Stimulated activated CD8-positive, alpha-beta memory T cell treated with anti-CD3 and anti-CD28 coated beads, Interleukin-7, amount 100 ng/mL, for 4 hours (primary cell): ENCODE data around the gene DCLK2.
"Not testable (repeated sequence)": the region's sequence is repeated elsewhere in the genome, so short reads cannot be mapped to it uniquely, and the experiment has no call there.

Source experiments
- DNase-seq, 2 donors: peaks; one replicate each; pipeline ENCODE4 v3.0.0-alpha.2; 2020; ENCODE audit warnings: low read depth in 2 of 2

Gene DCLK2

GRCh38 chr4:150152766-150153165 lies 74.5 kb downstream of the DCLK2 start:
- no peak for DNase-seq

- no peak for DNase-seq
Observed at GRCh38 chr4:150155391-150155790, 77.1 kb downstream of the DCLK2 start.

DNA sequence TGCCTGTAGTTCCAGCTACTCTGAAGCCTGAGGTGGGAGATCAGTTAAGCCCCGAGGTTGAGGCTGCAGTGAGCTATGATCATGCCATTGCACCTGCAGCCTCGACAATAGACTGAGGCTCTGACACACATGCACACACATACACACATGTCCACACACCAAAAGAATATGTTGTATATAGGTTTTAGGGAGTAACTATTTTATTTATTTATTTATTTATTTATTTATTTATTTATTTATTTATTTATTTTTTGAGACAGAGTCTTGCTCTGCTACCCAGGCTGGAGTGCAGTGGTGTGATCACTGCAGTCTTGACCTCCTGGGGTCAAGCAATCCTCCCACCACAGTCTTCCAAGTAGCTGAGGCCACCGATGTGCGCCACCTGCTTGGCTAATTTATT lies 78.3 kb downstream of the DCLK2 start:
- DNase-seq: no peak

GRCh38 chr4:150158041-150158440 lies 79.8 kb downstream of the DCLK2 start:
- DNase-seq: no peak

DNA sequence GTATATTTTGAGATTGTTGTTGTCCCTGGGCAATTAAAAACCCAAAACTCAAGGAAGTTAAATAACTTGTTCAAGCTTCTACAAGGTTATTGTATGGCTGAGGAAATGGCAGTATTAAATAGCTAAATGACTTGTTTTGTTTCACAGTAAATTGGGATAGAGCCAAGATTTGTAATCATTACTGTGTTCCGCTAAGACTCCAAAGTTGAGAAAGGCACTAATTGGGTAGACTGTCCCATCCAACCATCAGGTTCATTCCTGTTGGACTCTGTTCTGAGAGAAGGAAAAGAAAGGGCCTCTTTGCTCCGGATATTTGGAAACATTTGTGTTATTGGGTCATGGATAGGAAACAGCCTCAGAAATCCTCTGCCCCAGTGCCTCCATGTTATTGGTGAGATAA lies 82.2 kb downstream of the DCLK2 start:
- DNase-seq: no peak

- no peak for DNase-seq
Observed at GRCh38 chr4:150161109-150161508, 82.9 kb downstream of the DCLK2 start.

DNA sequence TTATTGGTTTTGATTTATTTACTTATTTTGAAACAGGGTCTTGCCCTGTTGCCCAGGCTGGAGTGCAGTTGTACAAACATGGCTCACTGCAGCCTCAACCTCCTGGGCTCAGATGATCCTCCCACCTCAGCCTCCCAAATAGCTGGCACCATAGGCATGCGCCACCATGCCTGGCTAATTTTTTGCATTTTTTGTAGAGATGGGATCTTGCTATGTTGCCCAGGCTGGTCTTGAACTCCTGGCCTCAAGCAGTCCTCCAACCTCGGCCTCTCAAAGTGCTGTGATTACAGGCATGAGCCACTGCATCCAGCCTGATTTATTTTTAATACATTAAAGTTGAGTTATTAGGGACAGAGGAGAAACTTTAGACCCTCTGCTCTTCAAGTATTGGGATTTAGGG lies 83.8 kb downstream of the DCLK2 start:
- DNase-seq: not testable (repeated sequence)

DNA sequence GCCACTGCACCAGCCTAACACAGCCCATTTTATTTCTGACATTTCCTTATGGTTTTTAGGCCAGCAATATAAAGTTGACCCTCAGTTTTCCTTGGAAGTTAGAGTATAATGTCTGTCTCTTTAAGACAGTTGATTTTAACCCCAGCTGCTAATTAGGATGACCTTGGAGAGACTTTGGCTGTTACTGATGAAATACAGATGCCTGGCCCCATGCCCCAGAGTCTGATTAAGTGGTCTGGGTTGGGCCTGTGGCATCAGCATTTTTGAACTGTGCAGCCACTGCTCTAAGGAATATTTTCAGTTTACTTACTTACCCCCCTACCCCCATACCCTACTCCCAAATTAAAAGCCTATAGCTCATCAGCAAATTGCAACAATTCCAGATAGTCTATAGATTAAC lies 85.8 kb downstream of the DCLK2 start:
- no peak for DNase-seq

DNA sequence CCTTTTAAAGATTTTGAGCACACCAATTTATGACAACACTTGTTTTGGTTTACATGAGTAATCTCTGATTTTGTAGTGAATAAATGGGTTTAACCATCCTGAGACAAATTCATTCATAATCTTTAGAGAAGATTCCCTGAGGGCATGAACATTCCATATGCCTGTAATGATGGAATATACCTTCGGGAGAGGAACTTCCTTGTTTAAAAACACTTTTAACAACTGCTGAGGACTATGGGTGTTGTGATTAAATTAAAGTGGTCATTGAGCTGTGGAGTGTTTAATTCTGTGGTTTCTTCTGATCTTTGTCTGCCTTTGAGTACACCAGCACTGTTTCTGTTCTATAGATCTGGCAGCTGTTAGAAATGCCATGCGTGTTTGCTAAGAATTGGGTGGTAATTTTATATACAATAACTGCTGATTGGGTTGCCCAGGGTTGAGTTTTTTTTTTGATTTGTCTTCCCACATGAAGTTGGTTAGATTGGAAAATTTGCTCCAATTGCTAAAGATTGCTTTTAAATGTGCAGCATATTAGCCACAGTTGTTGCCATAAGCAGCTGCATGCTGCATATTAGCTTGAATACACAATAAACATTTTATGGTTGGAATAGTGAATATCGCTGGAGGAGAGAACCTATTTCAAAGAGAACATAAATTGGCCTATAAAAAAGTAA lies 86.8 kb downstream of the DCLK2 start:
- DNase-seq: no peak

GRCh38 chr4:150167054-150167453 lies 88.8 kb downstream of the DCLK2 start:
- DNase-seq: no peak

- DNase-seq: no peak
Observed at GRCh38 chr4:150173432-150173861, 95.2 kb downstream of the DCLK2 start.

DNA sequence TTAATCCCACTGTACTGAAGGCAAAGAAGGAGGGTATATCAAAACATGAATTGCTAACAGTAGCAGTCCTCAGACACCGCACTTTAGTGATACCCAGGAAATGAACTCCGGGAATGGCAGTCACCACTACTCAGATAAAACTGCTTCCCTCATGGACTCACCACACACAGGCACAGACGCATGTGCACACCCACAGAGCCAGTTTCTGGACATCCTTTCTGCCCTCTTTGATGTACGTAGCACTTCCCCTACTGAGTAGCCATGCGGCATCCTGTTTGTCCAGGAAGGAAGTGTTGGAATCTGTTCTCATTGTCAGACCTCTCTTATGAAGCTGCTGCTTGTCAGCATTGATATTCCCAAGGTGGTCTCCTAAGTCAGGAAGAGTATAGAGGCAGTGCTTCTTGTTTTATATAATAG lies 95.7 kb downstream of the DCLK2 start:
- DNase-seq: no peak

DNA sequence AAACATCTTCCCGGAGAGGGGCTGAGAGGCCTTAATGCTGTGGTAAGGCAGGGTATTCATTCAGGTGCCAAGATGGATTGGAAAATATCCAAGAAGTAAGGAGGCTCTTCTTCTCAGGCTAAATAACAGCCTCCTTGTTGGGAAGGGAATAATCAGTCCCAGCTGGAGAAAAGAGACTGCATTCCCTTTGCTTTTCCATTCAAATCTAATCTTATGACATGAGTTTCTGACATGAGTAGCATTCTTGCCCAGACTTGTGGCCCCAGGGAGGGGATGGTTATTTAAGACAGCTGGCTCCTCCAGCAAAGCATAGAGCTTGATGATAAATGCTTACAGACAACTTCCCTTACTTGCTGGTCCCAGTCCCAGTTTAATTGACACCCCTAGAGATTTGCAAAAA lies 98.3 kb downstream of the DCLK2 start:
- no peak for DNase-seq

GRCh38 chr4:150178161-150178560 lies 99.9 kb downstream of the DCLK2 start:
- no peak for DNase-seq

DNA sequence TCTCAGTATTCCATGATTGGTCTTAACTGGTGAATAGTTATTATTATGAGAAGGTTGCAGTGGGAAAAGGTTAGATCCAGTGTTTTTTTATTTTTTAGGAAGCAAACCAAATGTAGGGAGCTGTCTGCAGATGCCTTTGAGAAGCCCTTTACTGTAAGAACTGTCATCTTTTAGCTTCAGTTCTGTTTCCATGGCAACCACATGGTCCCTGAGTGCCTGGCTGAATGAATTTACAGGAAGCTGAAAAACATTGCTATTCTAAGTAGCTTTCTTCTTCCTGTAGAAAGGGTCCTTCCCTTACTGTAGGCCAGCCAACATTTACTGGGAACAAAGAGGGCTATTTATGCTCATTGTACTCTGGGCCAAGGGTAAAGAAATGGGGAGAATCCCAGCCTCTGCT lies 103.3 kb downstream of the DCLK2 start:
- DNase-seq: no peak

DNA sequence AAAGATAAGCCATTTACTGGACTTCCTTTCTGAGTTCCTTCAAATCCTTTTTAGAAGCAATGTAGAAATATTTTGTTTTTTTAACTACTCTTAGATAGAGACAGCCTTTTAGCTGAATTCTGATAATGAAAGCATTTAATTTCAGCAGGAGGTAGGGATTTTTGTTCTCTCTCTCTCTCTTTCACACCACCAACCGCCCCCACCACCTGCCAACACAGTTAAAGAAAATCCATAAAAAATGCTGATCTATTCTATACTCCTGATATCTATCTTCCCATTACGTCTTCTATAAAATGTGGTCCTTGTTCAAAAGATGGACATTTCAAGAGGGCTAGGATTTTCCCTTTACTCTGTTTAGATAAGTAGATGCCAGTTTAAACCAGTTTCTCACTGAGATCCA lies 104.5 kb downstream of the DCLK2 start:
- no peak for DNase-seq

GRCh38 chr4:150185033-150185432 lies 106.8 kb downstream of the DCLK2 start:
- not testable (repeated sequence) for DNase-seq

DNA sequence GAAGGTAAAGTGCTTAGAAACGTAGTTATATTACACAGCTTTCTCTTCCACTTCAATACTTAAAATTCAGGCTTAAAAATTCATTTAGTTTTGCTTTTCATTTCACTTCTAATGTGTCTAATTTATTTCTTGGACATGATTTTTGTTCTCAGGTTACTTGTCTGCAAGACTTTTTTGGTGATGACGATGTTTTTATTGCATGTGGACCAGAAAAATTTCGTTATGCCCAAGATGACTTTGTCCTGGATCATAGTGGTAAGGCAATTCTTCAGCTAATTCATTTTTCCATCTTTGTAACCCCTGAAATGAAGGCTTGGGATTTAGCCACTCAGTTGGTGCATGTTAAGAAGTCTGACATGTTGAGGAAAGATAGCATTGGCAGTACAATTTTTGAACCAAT lies 114.7 kb downstream of the DCLK2 start:
- DNase-seq: no peak

GRCh38 chr4:150197256-150197655 lies 119.0 kb downstream of the DCLK2 start:
- DNase-seq: not testable (repeated sequence)

DNA sequence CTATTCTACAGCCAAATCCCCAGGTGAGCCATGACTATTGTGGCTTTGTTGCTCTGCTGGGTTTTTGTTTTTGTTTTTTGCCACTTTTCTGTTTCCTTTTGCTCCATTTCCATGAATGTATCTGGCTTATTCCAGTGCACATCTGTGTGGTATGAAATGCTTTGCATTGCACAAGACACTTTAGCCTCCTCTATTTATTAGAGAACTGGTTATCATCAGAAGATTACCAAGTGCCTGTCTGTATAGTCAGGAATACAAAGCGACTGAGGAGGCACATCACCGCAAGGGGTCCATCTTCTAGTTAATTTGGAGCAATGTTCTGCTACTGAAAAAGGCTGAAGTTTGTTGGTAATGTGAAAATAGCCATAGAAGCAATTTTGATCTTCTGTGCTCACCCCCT lies 120.8 kb downstream of the DCLK2 start:
- no peak for DNase-seq

DNA sequence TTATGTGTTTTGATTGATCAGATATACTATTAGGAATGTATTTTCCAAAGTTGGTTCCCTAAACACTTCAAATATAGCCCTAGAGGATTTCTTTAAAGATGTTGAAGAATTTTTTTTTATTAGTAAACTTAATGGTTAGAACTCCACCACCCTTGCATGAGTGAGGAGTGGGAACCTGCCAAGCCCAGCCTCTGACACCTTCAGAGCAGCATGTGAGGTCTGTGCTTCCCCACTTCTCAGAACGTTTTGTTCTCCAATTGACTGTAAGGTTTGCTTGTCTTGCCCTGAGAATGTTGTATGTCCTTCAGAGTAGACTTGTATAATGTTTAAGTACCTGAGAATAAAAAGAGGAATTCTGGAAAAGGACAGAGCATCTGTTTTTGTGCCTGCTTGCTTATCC lies 126.8 kb downstream of the DCLK2 start:
- DNase-seq: no peak

GRCh38 chr4:150206265-150206664 lies 128.0 kb downstream of the DCLK2 start:
- no peak for DNase-seq

- DNase-seq: no peak
Observed at GRCh38 chr4:150206954-150207353, 128.7 kb downstream of the DCLK2 start.

DNA sequence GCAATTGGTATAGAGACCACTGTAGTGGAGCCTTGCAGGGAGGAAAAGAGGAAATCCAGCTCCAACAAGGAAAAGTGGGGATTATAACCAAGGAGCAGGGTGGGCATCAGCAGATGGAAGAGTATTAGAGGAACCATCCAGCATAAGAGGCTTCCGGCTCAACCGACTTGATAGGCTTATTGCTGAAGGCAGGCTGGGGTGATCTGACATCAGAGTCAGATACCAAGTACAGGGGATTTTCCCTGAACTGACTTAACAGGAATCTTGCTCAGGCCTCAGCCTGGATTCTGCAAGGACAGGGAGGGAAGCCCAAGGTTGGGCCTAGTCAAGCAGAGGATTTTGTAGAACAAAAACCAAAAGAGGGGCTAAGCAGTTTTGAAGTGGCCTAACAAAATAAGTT lies 129.6 kb downstream of the DCLK2 start:
- DNase-seq: no peak
